Breast epithelium (tissue), 3 donors: ENCODE results near the gene NRXN3.

Experiments
- POLR2A ChIP-seq: fragments of 450-650 bp; IDR thresholded peaks from one replicate; pipeline ENCODE4 v1.6.1; 2016; ENCODE audit warnings: antibody characterized with exemption, mild to moderate bottlenecking, moderate library complexity
- POLR2AphosphoS5 ChIP-seq, 3 donors: sonication (generic); formaldehyde crosslinking; IDR thresholded peaks; one replicate each; pipeline ENCODE4 v1.6.1; 2017; ENCODE audit warnings: antibody characterized with exemption in 3 of 3
- TF ChIP-seq, protein P1 (sequence below), 3 donors: fragments of 450-650 bp; IDR thresholded peaks; one replicate each; pipeline ENCODE4 v1.5.1; 2016 to 2017; ENCODE audit warnings: antibody characterized with exemption in 3 of 3, mild to moderate bottlenecking in 3 of 3, moderate library complexity in 3 of 3

DNA sequence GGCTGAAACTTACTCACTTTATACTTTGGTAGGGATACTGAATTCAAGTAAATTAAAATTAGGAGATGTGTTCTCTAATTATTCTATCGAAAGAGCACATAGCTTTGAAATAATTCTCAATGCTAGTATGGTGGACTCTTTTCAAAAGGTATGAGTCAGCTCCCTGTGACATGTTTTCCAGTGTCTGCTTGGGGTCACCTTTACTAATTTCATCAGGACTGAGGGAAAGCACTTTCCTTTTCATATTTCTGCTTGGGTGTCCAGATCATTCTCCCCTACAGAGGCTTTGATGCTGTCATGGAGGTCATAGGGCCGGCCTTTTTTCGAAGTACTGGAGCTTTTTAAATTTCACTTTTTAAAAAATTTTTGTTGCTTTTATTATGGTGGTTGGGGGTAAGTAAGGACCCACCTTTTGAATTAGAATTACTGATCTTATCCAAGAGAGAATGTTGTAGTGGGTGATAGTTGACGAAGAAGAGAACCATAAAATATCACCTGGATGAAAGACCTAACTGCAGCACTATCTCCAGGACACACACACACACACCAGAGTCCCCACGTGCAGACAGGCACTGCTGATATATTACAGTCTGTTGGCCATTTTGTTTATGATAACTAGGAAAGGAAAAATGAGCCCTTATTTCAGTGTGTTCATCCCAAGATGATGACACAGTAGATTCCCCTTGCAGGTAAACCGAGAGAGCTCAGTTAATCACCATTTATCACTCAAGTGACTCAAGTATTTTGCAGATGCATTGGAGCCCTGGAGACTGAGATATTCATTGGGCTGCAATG lies 1482.5 kb downstream of the NRXN3 start:
- TF ChIP-seq, protein P1, sequence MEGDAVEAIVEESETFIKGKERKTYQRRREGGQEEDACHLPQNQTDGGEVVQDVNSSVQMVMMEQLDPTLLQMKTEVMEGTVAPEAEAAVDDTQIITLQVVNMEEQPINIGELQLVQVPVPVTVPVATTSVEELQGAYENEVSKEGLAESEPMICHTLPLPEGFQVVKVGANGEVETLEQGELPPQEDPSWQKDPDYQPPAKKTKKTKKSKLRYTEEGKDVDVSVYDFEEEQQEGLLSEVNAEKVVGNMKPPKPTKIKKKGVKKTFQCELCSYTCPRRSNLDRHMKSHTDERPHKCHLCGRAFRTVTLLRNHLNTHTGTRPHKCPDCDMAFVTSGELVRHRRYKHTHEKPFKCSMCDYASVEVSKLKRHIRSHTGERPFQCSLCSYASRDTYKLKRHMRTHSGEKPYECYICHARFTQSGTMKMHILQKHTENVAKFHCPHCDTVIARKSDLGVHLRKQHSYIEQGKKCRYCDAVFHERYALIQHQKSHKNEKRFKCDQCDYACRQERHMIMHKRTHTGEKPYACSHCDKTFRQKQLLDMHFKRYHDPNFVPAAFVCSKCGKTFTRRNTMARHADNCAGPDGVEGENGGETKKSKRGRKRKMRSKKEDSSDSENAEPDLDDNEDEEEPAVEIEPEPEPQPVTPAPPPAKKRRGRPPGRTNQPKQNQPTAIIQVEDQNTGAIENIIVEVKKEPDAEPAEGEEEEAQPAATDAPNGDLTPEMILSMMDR (IDR thresholded peaks at IDR 0.05) = no peak
- TF ChIP-seq POLR2A = no peak
- no peak for TF ChIP-seq POLR2AphosphoS5 (IDR thresholded peaks at IDR 0.05)
